K562 (cell line): ENCODE results near the gene ITGA3. TPM values are rescaled to one million over a fixed set of nuclear protein-coding genes. Genes with fewer than 3 reads are reported as not detected.

Source experiments
- ARHGAP35 ChIP-seq: fragments of 450-650 bp; IDR thresholded peaks from 2 replicates; pipeline ENCODE4 v1.6.1; 2018; ENCODE audit not compliant: partially characterized antibody
- ASH1L ChIP-seq: fragments of 450-650 bp; IDR thresholded peaks from 2 replicates; pipeline ENCODE4 v1.6.1; 2018; ENCODE audit warnings: borderline replicate concordance, mild to moderate bottlenecking, low read depth; ENCODE audit not compliant: partially characterized antibody
- ELK3 ChIP-seq: fragments of 450-650 bp; formaldehyde crosslinking; IDR thresholded peaks from 2 replicates; pipeline ENCODE4 v1.4.0; 2020; ENCODE audit warnings: mild to moderate bottlenecking
- ESRRB ChIP-seq: fragments of 250-450 bp; sonication (Bioruptor Pico); IDR thresholded peaks from 2 replicates; pipeline ENCODE4 v1.5.0; 2020; ENCODE audit warnings: mild to moderate bottlenecking, moderate library complexity, borderline replicate concordance
- HMBOX1 ChIP-seq: sonication (generic); IDR thresholded peaks from 2 replicates; pipeline ENCODE4 v1.6.1; 2016
- IRF9 ChIP-seq: fragments of 450-650 bp; IDR thresholded peaks from 2 replicates; pipeline ENCODE4 v1.6.1; 2016; ENCODE audit warnings: missing biosample characterization, missing genetic modification characterization
- MAFG ChIP-seq: fragments of 450-650 bp; conservative IDR thresholded peaks from 2 replicates; pipeline ENCODE4 v1.6.1; 2016; ENCODE audit warnings: missing genetic modification characterization, missing compliant biosample characterization
- MNT ChIP-seq, 2 experiments: fragments of 450-650 bp; conservative IDR thresholded peaks; 2 replicates each; pipeline ENCODE4 v1.6.1; 2017; ENCODE audit warnings: mild to moderate bottlenecking in 2 of 2, moderate library complexity in 2 of 2
- NCOA6 ChIP-seq: fragments of 450-650 bp; IDR thresholded peaks from 2 replicates; pipeline ENCODE4 v1.6.1; 2017; ENCODE audit warnings: mild to moderate bottlenecking
- SREBF2 ChIP-seq: sonication (generic); formaldehyde crosslinking; IDR thresholded peaks from 2 replicates; pipeline ENCODE4 v1.4.0; 2020; ENCODE audit warnings: mild to moderate bottlenecking, missing genetic modification reagents
- TAF1 ChIP-seq: IDR thresholded peaks from 2 replicates; pipeline ENCODE4 v1.6.1; 2011; ENCODE audit warnings: mild to moderate bottlenecking, low read length, moderate library complexity; ENCODE audit not compliant: insufficient read depth, control insufficient read depth, severe bottlenecking; ENCODE audit errors: extremely low read depth
- ZBTB33 ChIP-seq: sonication (generic); formaldehyde crosslinking; IDR thresholded peaks from 2 replicates; pipeline ENCODE4 v1.8.1; 2023; ENCODE audit warnings: mild to moderate bottlenecking, missing genetic modification reagents
- polyA plus RNA-seq, 8 experiments: library from polyadenylated mRNA; depleted of rRNA in 4 of 8; stranded (reverse) in 5 of 8; unstranded in 3 of 8; fragments of >200 nt; fragmentation: Nextera tagmentation in 2 of 8; fragmentation: Illumina TruSeq in 1 of 8; extraction: Ambion mirVana in 2 of 8; extraction: Trizol in 1 of 8; gene quantifications; 2 replicates each; pipeline versions ENCODE4 v1.2.1 to v1.2.3, GENCODE V29; 2011 to 2014; ENCODE audit warnings: inconsistent platforms in 1 of 8, missing spikeins in 1 of 8
- total RNA-seq, 7 experiments: library from RNA; depleted of rRNA in 6 of 7; stranded (reverse); fragments of >200 nt in 6 of 7; fragmentation: Illumina TruSeq in 2 of 7; extraction: Trizol in 2 of 7; gene quantifications; 2 replicates each; pipeline versions ENCODE4 v1.2.1 to v1.2.3, GENCODE V29; 2011 to 2021; ENCODE audit warnings: low replicate concordance in 1 of 7

Gene ITGA3
- total and polyA plus RNA-seq, 9 of the 15 experiments (the other 6 are each of a cell fraction or from before 2014, with no cell fraction given): 0.03 to 0.75 (median 0.14) TPM; not detected in 2

- no peak for TF ChIP-seq NCOA6
- TF ChIP-seq MAFG (tag): no peak
- no peak for TF ChIP-seq ESRRB
- no peak for TF ChIP-seq ASH1L
- no peak for TF ChIP-seq IRF9 (tag)
- no peak for TF ChIP-seq SREBF2 (CRISPR knock-in tag)
- no peak for TF ChIP-seq TAF1
- TF ChIP-seq HMBOX1: no peak
- peak; percentile 63 for TF ChIP-seq ZBTB33 (CRISPR knock-in tag)
- no peak for TF ChIP-seq ARHGAP35
- TF ChIP-seq MNT (conservative IDR thresholded peaks at IDR 0.05): no peak
- TF ChIP-seq ELK3 (CRISPR knock-in tag): no peak
These were observed 58.5 kb downstream of the ITGA3 start (continued) for GRCh38 chr17:50114401-50114800.
